Vagina (tissue), 2 donors: ENCODE results near the gene NTM.

ENCODE experiments used
- CTCF ChIP-seq, 3 experiments: fragments of 450-650 bp in 2 of 3; fragments of 200-600 bp in 1 of 3; sonication (generic) in 1 of 3; IDR thresholded peaks; one replicate each; pipeline ENCODE4 v1.5.1; 2017 to 2019; ENCODE audit warnings: antibody characterized with exemption in 3 of 3, mild to moderate bottlenecking in 2 of 3, moderate library complexity in 2 of 3
- POLR2A ChIP-seq, 2 donors: fragments of 450-650 bp; IDR thresholded peaks; one replicate each; pipeline ENCODE4 v1.6.1; 2017; ENCODE audit warnings: antibody characterized with exemption in 2 of 2, mild to moderate bottlenecking in 2 of 2, moderate library complexity in 2 of 2
- POLR2AphosphoS5 ChIP-seq, 2 donors: sonication (generic); formaldehyde crosslinking; IDR thresholded peaks; one replicate each; pipeline ENCODE4 v1.9.0; 2017; ENCODE audit warnings: antibody characterized with exemption in 2 of 2, mild to moderate bottlenecking in 2 of 2, low read depth in 1 of 2; ENCODE audit not compliant: insufficient read depth in 1 of 2

GRCh38 chr11:131537748-131538147 is 167.3 kb downstream of the NTM start:
- TF ChIP-seq CTCF (IDR thresholded peaks at IDR 0.05) (no peak), POLR2A (IDR thresholded peaks at IDR 0.05) (no peak), POLR2AphosphoS5 (IDR thresholded peaks at IDR 0.05; ENCODE audit: insufficient read depth in 1 of 2, low read depth in 1 of 2) (no peak)
